Femur (tissue), 1 donor: ENCODE data around the gene PDCD1.
"Not testable (repeated sequence)": the region's sequence is repeated elsewhere in the genome, so short reads cannot be mapped to it uniquely, and the experiment has no call there.

ENCODE experiments used
- DNase-seq: peaks from one replicate; pipeline ENCODE4 v3.0.0-alpha.2; 2017

Gene PDCD1

GRCh38 chr2:241858206-241859016, at the start of gene PDCD1:
PDCD1 (minus strand) TSS chr2:241858894; CDS start chr2:241858838, 56 bp downstream.
- DNase-seq, result peak; percentile 23

- not testable (repeated sequence) for DNase-seq
These were observed 49.1 kb upstream of the PDCD1 start for GRCh38 chr2:241907831-241908230.

GRCh38 chr2:241906826-241907570, 48.3 kb upstream of the PDCD1 start:
- no peak for DNase-seq

- not testable (repeated sequence) for DNase-seq
These were observed 47.7 kb upstream of the PDCD1 start for GRCh38 chr2:241906378-241906770.

- no peak for DNase-seq
These were observed 47.2 kb upstream of the PDCD1 start for GRCh38 chr2:241905716-241906377.

- no peak for DNase-seq
These were observed 46.4 kb upstream of the PDCD1 start for GRCh38 chr2:241904791-241905710.

GRCh38 chr2:241904011-241904718, 45.5 kb upstream of the PDCD1 start:
- DNase-seq, result no peak

GRCh38 chr2:241903121-241904010, 44.7 kb upstream of the PDCD1 start:
- no peak for DNase-seq

GRCh38 chr2:241902357-241902991, 43.8 kb upstream of the PDCD1 start:
- no peak for DNase-seq

GRCh38 chr2:241901500-241902351, 43.0 kb upstream of the PDCD1 start:
- DNase-seq, result no peak

GRCh38 chr2:241901018-241901380, 42.3 kb upstream of the PDCD1 start:
- DNase-seq, result no peak

- no peak for DNase-seq
These were observed 41.7 kb upstream of the PDCD1 start for GRCh38 chr2:241900251-241901017.

- DNase-seq, result no peak
These were observed 40.0 kb upstream of the PDCD1 start for GRCh38 chr2:241898463-241899270.

- no peak for DNase-seq
These were observed 38.7 kb upstream of the PDCD1 start for GRCh38 chr2:241897231-241897916.

GRCh38 chr2:241896746-241897201, 38.1 kb upstream of the PDCD1 start:
- no peak for DNase-seq

GRCh38 chr2:241895712-241896641, 37.3 kb upstream of the PDCD1 start:
- DNase-seq, result no peak
